ENCODE data around the gene IGFBP7. TPM values are rescaled to one million over a fixed set of nuclear protein-coding genes. Genes with fewer than 3 reads are reported as not detected.

The IGFBP7 gene
- total RNA-seq, 1 donor from 2014 or later, result 6,655 TPM

DNA sequence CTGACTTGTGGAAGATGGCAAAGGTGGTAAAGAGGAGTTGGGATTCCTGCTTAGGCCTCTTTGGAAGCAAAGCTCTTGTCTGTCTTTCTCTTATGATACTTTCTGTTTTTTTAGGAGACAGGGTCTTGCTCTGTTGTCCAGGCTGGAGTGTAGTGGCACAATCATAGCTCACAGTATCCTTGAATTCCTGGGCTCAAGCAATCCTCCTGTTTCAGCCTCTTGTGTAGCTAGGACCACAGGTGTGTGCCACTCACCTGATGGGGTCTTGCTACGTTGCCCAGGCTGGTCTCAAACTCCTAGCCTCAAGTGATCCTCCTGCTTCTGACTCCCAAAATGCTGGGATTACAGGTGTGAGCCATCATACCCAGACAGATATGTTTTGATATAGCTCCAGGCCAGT, 19.3 kb upstream of the IGFBP7 start:
- Histone ChIP-seq H3K4me3 (no peak overlapping the region), H3K27me3 (no peaks in the 10 kb centered on the region), H3K4me1 (peaks cover 0 to 4% of the 10 kb centered on the region in 2 donors), H3K36me3 (no peaks in the 10 kb centered on the region), H3K27ac (no peak overlapping the region), H3K9me3 (no peaks in the 10 kb centered on the region)
- intact Hi-C loops (cut with DNase I), result no loop called here
- DNase-seq (ENCODE audit: low spot score in 2 of 2), result no peak
- TF ChIP-seq, protein P1, sequence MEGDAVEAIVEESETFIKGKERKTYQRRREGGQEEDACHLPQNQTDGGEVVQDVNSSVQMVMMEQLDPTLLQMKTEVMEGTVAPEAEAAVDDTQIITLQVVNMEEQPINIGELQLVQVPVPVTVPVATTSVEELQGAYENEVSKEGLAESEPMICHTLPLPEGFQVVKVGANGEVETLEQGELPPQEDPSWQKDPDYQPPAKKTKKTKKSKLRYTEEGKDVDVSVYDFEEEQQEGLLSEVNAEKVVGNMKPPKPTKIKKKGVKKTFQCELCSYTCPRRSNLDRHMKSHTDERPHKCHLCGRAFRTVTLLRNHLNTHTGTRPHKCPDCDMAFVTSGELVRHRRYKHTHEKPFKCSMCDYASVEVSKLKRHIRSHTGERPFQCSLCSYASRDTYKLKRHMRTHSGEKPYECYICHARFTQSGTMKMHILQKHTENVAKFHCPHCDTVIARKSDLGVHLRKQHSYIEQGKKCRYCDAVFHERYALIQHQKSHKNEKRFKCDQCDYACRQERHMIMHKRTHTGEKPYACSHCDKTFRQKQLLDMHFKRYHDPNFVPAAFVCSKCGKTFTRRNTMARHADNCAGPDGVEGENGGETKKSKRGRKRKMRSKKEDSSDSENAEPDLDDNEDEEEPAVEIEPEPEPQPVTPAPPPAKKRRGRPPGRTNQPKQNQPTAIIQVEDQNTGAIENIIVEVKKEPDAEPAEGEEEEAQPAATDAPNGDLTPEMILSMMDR (IDR thresholded peaks at IDR 0.05), result no peak

DNA sequence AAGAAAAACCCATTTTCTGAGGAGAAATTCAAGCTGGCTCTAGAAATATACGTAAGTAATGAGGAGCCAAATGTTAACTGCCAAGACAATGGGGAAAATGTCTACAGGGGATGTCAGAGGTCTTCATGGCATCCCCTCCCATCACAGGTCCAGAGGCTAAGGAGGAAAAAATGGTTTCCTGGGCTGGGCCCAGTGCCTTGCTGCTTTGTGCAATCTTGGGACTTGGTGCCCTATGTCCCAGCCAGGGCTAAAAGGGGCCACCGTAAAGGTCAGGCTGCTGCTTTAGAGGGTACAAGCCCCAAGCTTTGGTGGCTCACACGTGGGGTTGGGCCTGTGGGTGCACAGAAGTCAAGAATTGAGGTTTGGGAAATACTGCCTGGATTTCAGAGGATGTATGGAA, 17.2 kb upstream of the IGFBP7 start:
- intact Hi-C loops (cut with DNase I), result no loop called here
- Histone ChIP-seq H3K4me1 (peaks cover 0 to 2% of the 10 kb centered on the region in 2 donors), H3K27ac (no peak overlapping the region), H3K9me3 (no peaks in the 10 kb centered on the region), H3K36me3 (no peaks in the 10 kb centered on the region), H3K4me3 (no peak overlapping the region), H3K27me3 (no peaks in the 10 kb centered on the region)
- DNase-seq (ENCODE audit: low spot score in 2 of 2), result no peak
- TF ChIP-seq, protein P1 (IDR thresholded peaks at IDR 0.05), result no peak

DNA sequence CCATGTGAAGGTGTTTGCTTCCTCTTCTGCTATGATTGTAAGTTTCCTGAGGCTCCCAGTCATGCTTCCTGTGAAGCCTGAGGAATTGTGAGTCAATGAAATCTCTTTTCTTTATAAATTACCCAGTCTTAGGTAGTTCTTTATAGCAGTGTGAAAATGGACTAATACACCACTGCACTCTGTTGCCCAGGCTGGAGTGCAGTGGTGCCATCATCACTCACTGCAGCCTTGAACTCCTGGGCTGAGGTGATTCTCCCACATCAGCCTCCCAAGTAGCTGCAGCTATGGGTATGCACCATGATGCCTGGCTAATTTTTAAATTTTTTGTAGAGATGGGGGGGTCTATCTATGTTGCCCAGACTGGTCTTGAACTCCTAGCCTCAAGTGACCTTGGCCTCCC, 15.8 kb upstream of the IGFBP7 start:
- no peak overlapping the region for H3K4me3 ChIP-seq
- H3K4me1 ChIP-seq, result no peaks in the 10 kb centered on the region
- H3K36me3 ChIP-seq, result no peaks in the 10 kb centered on the region
- H3K27ac ChIP-seq, result no peak overlapping the region
- intact Hi-C loops (cut with DNase I), result no loop called here
- H3K27me3 ChIP-seq, result no peaks in the 10 kb centered on the region
- no peak for DNase-seq (ENCODE audit: low spot score in 2 of 2)
- no peaks in the 10 kb centered on the region for H3K9me3 ChIP-seq
- TF ChIP-seq, protein P1 (IDR thresholded peaks at IDR 0.05), result no peak

DNA sequence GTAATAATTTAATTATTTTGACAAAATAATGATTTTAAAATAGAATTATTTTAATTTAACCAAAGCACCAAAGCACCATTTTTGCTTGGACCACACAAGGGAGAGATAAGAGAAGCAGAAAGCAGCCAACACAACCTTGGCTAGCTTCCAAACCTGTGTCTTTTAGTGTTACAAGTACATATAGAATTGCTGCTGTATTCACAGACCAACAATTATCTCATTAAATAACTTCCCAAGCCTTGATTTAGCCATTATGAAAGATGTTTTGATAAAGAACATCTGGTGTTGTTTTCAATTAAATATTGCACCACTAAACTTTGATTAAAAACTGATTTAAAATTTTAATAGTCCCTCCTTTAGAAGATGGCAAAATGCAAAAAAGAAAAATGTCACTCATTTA, 14.0 kb upstream of the IGFBP7 start:
- TF ChIP-seq, protein P1 (IDR thresholded peaks at IDR 0.05), result no peak
- H3K36me3 ChIP-seq, result no peaks in the 10 kb centered on the region
- H3K4me1 ChIP-seq, result peaks cover 3 to 9% of the 10 kb centered on the region in 2 donors
- H3K4me3 ChIP-seq, result no peak overlapping the region
- H3K27ac ChIP-seq, result no peak overlapping the region
- H3K27me3 ChIP-seq, result no peaks in the 10 kb centered on the region
- intact Hi-C loops (cut with DNase I), result no loop called here
- no peak for DNase-seq (ENCODE audit: low spot score in 2 of 2)
- H3K9me3 ChIP-seq, result no peaks in the 10 kb centered on the region

DNA sequence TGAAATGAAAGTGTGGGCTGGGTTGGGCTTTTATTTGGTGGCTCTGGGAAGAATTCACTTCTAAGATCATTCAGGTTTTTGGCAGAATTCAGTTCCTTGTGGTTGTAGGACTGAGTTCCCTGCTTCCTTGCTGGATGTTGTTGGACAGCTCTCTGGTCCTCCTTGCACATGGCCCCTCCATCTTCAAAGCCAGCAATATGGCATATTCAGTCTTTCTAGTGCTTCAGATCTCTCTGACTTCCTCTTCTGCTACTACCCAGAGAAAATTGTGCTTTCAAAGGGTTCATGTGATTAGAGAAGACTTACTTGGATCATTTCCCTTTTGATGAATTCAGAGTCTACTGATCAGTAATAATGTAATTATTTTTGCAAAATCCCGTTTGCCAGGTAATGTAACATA, 12.8 kb upstream of the IGFBP7 start:
- H3K4me1 ChIP-seq, result peaks cover 12 to 17% of the 10 kb centered on the region in 2 donors
- H3K27me3 ChIP-seq, result no peaks in the 10 kb centered on the region
- H3K27ac ChIP-seq, result no peak overlapping the region
- no peaks in the 10 kb centered on the region for H3K9me3 ChIP-seq
- no peak overlapping the region for H3K4me3 ChIP-seq
- H3K36me3 ChIP-seq, result no peaks in the 10 kb centered on the region
- intact Hi-C loops (cut with DNase I), result no loop called here
- no peak for DNase-seq (ENCODE audit: low spot score in 2 of 2)
- TF ChIP-seq, protein P1 (IDR thresholded peaks at IDR 0.05), result no peak
